H1 (cell line): ENCODE data around the gene MLPH. TPM values are rescaled to one million over a fixed set of nuclear protein-coding genes. Genes with fewer than 3 reads are reported as not detected.

ENCODE experiments used
- CTCF ChIA-PET: fragments of 300-600 bp; sonication (Branson Sonifier 250); formaldehyde crosslinking; loops from one replicate; lab custom pipeline; 2021; ENCODE audit not compliant: partially characterized antibody; lab: Charles Lee
- POLR2A ChIA-PET: fragments of 300-600 bp; sonication (Branson Sonifier 250); formaldehyde crosslinking; loops from one replicate; lab custom pipeline; 2021; ENCODE audit warnings: inconsistent platforms; ENCODE audit not compliant: partially characterized antibody; lab: Charles Lee
- DNase-seq, 2 experiments: peaks; one replicate each; pipeline versions ENCODE4 v3.0.0 to v3.0.0-alpha.2; 2010 to 2022; ENCODE audit warnings: low spot score in 2 of 2, low read depth in 1 of 2, mixed read lengths in 1 of 2
- FAIRE-seq: peaks from 2 replicates; lab custom pipeline; 2011; peaks lifted over from hg19 to GRCh38; lab: Jason Lieb, UNC
- H2AFZ ChIP-seq: 2 replicates; pipeline ENCODE4 v1.8.1; 2012; ENCODE audit warnings: low read length, inconsistent platforms
- H2AK5ac ChIP-seq: 2 replicates; pipeline ENCODE4 v1.6.1; 2013; ENCODE audit warnings: low read depth, low read length
- H2BK120ac ChIP-seq: replicated peaks from 2 replicates; pipeline ENCODE3; 2013; ENCODE audit warnings: low read depth, low read length, inconsistent platforms
- H2BK12ac ChIP-seq: 2 replicates; pipeline ENCODE4 v1.6.1; 2013; ENCODE audit warnings: low read depth, low read length
- H2BK15ac ChIP-seq: 2 replicates; pipeline ENCODE4 v1.6.1; 2013; ENCODE audit warnings: low read length
- H2BK20ac ChIP-seq: 2 replicates; pipeline ENCODE4 v1.6.1; 2013; ENCODE audit warnings: low read length
- H2BK5ac ChIP-seq: 2 replicates; pipeline ENCODE4 v1.6.1; 2013; ENCODE audit warnings: low read depth, low read length
- H3K14ac ChIP-seq: 2 replicates; pipeline ENCODE4 v1.6.1; 2013; ENCODE audit warnings: inconsistent platforms; ENCODE audit not compliant: insufficient read length
- H3K18ac ChIP-seq: 2 replicates; pipeline ENCODE4 v1.6.1; 2013; ENCODE audit warnings: low read length; ENCODE audit errors: extremely low read depth
- H3K23ac ChIP-seq: 2 replicates; pipeline ENCODE4 v1.6.1; 2013; ENCODE audit warnings: inconsistent platforms; ENCODE audit not compliant: insufficient read length
- H3K23me2 ChIP-seq: 2 replicates; pipeline ENCODE4 v1.6.1; 2013; ENCODE audit warnings: low read depth, low read length
- H3K27ac ChIP-seq: 2 replicates; pipeline ENCODE4 v1.6.1; 2011; ENCODE audit warnings: low read depth, low read length, inconsistent platforms
- H3K27me3 ChIP-seq, 4 experiments: replicated peaks in 1 of 4; 1 replicate in 1 of 4; 2 replicates in 3 of 4; pipeline versions ENCODE4 v1.6.1 to v1.8.1; 2011 to 2013; ENCODE audit warnings: low read length in 3 of 4, mild to moderate bottlenecking in 3 of 4, inconsistent platforms in 2 of 4, mixed read lengths in 2 of 4, moderate library complexity in 1 of 4; ENCODE audit not compliant: control insufficient read depth in 3 of 4, insufficient read depth in 3 of 4; ENCODE audit errors: extremely low read depth in 1 of 4
- H3K36me3 ChIP-seq, 4 experiments: 2 replicates each; pipeline versions ENCODE4 v1.6.1 to v1.8.1; 2011 to 2013; ENCODE audit warnings: mild to moderate bottlenecking in 4 of 4, low read length in 3 of 4, moderate library complexity in 2 of 4, control low read depth in 1 of 4, inconsistent platforms in 1 of 4; ENCODE audit not compliant: insufficient read depth in 4 of 4, control insufficient read depth in 2 of 4
- H3K4ac ChIP-seq: replicated peaks from 2 replicates; pipeline ENCODE3; 2013; ENCODE audit warnings: low read length, low read depth, mixed read lengths, inconsistent platforms; ENCODE audit not compliant: insufficient read length
- H3K4me1 ChIP-seq, 4 experiments: replicated peaks in 1 of 4; 1 replicate in 1 of 4; 2 replicates in 3 of 4; pipeline versions ENCODE4 v1.6.1 to v1.8.1; 2011 to 2013; ENCODE audit warnings: low read length in 3 of 4, inconsistent platforms in 2 of 4, mixed read lengths in 1 of 4; ENCODE audit not compliant: insufficient read depth in 4 of 4, control insufficient read depth in 3 of 4
- H3K4me2 ChIP-seq, 2 experiments: 2 replicates each; pipeline versions ENCODE4 v1.6.1 to v1.8.1; 2011 to 2013; ENCODE audit warnings: low read depth in 2 of 2, low read length in 2 of 2, control low read depth in 1 of 2, inconsistent platforms in 1 of 2, mild to moderate bottlenecking in 1 of 2; ENCODE audit not compliant: insufficient read depth in 1 of 2
- H3K4me3 ChIP-seq, 4 experiments: fragments of 200-600, 300-600 bp in 1 of 4; sonication (generic), shearing (Covaris generic), sonication (Bioruptor Twin) in 1 of 4; 2 replicates each; pipeline versions ENCODE4 v1.5.1 to v1.8.1; 2011 to 2016; ENCODE audit warnings: low read length in 4 of 4, low read depth in 3 of 4, control low read depth in 2 of 4, inconsistent platforms in 2 of 4, mild to moderate bottlenecking in 2 of 4, mixed read lengths in 1 of 4, moderate library complexity in 1 of 4; ENCODE audit not compliant: insufficient read depth in 2 of 4; ENCODE audit errors: extremely low read depth in 1 of 4
- H3K56ac ChIP-seq: replicated peaks from 2 replicates; pipeline ENCODE3; 2013; ENCODE audit warnings: low read depth, mild to moderate bottlenecking, mixed read lengths, low read length, inconsistent platforms; ENCODE audit not compliant: insufficient read length
- H3K79me1 ChIP-seq: 2 replicates; pipeline ENCODE4 v1.6.1; 2013; ENCODE audit warnings: low read depth, low read length, control low read depth
- H3K79me2 ChIP-seq, 2 experiments: 2 replicates each; pipeline versions ENCODE4 v1.6.1 to v1.8.1; 2012 to 2013; ENCODE audit warnings: low read length in 2 of 2, mild to moderate bottlenecking in 2 of 2, inconsistent platforms in 1 of 2; ENCODE audit not compliant: insufficient read depth in 2 of 2, control insufficient read depth in 1 of 2
- H3K9ac ChIP-seq, 4 experiments: replicated peaks in 1 of 4; 1 replicate in 1 of 4; 2 replicates in 3 of 4; pipeline versions ENCODE4 v1.6.1 to v1.8.1; 2011 to 2013; ENCODE audit warnings: low read depth in 3 of 4, low read length in 3 of 4, control low read depth in 2 of 4, mild to moderate bottlenecking in 2 of 4, moderate library complexity in 2 of 4, inconsistent platforms in 1 of 4; ENCODE audit errors: extremely low read depth in 1 of 4
- H3K9me3 ChIP-seq, 2 experiments: 2 replicates each; pipeline versions ENCODE4 v1.6.1 to v1.8.1; 2012 to 2013; ENCODE audit warnings: mild to moderate bottlenecking in 2 of 2, moderate library complexity in 2 of 2, control low read depth in 1 of 2, inconsistent platforms in 1 of 2, low read depth in 1 of 2, low read length in 1 of 2, mixed read lengths in 1 of 2; ENCODE audit not compliant: insufficient read depth in 2 of 2
- H4K20me1 ChIP-seq, 2 experiments: replicated peaks in 1 of 2; 2 replicates each; pipeline versions ENCODE3 to v1.8.1; 2011 to 2013; ENCODE audit warnings: inconsistent platforms in 2 of 2, low read length in 2 of 2, mild to moderate bottlenecking in 1 of 2; ENCODE audit not compliant: insufficient read depth in 2 of 2, control insufficient read depth in 1 of 2
- H4K5ac ChIP-seq: 2 replicates; pipeline ENCODE4 v1.6.1; 2013; ENCODE audit warnings: low read length, low read depth, mixed read lengths, inconsistent platforms; ENCODE audit not compliant: insufficient read length
- H4K8ac ChIP-seq: 2 replicates; pipeline ENCODE4 v1.8.0; 2013; ENCODE audit warnings: mild to moderate bottlenecking, moderate library complexity, low read length, inconsistent platforms; ENCODE audit not compliant: insufficient read depth; ENCODE audit errors: extremely low read depth
- H4K91ac ChIP-seq: replicated peaks from 2 replicates; pipeline ENCODE3; 2013; ENCODE audit warnings: low read length, mixed read lengths, inconsistent platforms; ENCODE audit not compliant: insufficient read length
- CHD1 ChIP-seq: IDR thresholded peaks from 2 replicates; pipeline ENCODE4 v1.6.1; 2012; ENCODE audit warnings: low read depth, low read length, improper control_type of control experiment
- RBBP5 ChIP-seq: IDR thresholded peaks from 2 replicates; pipeline ENCODE4 v1.7.1; 2012; ENCODE audit warnings: low read depth, mild to moderate bottlenecking, inconsistent platforms, low read length, moderate library complexity, borderline replicate concordance
- YY1 ChIP-seq: IDR thresholded peaks from 2 replicates; pipeline ENCODE4 v1.6.1; 2011; ENCODE audit warnings: low read depth, mild to moderate bottlenecking, low read length
- ZNF274 ChIP-seq: IDR thresholded peaks from 2 replicates; pipeline ENCODE4 v1.7.0; 2012; ENCODE audit warnings: low read length, borderline replicate concordance; ENCODE audit errors: extremely low read depth
- WGBS, 2 experiments: shearing (Covaris generic) in 1 of 2; methylation state at CpG; one replicate each; pipeline versions ENCODE4 v1.1.6 to v1.1.7; 2013 to 2015; ENCODE audit warnings: low lambda C conversion rate in 2 of 2, mixed read lengths in 2 of 2, inconsistent platforms in 1 of 2, low coverage in 1 of 2, missing lambda C conversion rate in 1 of 2; ENCODE audit not compliant: insufficient replicate concordance in 2 of 2, insufficient coverage in 1 of 2, insufficient read length in 1 of 2; ENCODE audit errors: extremely low coverage in 1 of 2, missing lambda C conversion rate in 1 of 2; 5-methylcytosine and 5-hydroxymethylcytosine counted together
- polyA plus RNA-seq, 7 experiments: library from polyadenylated mRNA; depleted of rRNA in 3 of 7; stranded (reverse) in 5 of 7; unstranded in 2 of 7; fragments of >200 nt in 5 of 7; fragments of 200-250 nt in 2 of 7; gene quantifications; 1 replicate in 5 of 7; 2 replicates in 1 of 7; 4 replicates in 1 of 7; pipeline versions ENCODE4 v1.2.1 to v1.2.3, GENCODE V29; 2011 to 2013; ENCODE audit warnings: missing spikeins in 2 of 7, mixed read lengths in 2 of 7
- total RNA-seq: library from RNA; stranded (reverse); fragmentation: NEBNext Ultra II Directional; extraction: Animal tissue kit (Norgen Biotek cat#: 25700); gene quantifications from 2 replicates; pipeline ENCODE4 v1.2.1, GENCODE V29; 2021
- TF ChIP-seq, protein P1 (sequence below): IDR thresholded peaks from 2 replicates; pipeline ENCODE4 v1.6.1; 2012; ENCODE audit warnings: inconsistent platforms
- TF ChIP-seq, protein P2 (sequence below): IDR thresholded peaks from 2 replicates; pipeline ENCODE4 v1.6.1; 2011; ENCODE audit warnings: low read depth, mild to moderate bottlenecking, low read length; ENCODE audit not compliant: insufficient read depth

Gene MLPH
- total and polyA plus RNA-seq, 2 of the 8 experiments (the other 6 are each of a cell fraction or from before 2014, with no cell fraction given): 12.7 to 17.0 TPM

DNA sequence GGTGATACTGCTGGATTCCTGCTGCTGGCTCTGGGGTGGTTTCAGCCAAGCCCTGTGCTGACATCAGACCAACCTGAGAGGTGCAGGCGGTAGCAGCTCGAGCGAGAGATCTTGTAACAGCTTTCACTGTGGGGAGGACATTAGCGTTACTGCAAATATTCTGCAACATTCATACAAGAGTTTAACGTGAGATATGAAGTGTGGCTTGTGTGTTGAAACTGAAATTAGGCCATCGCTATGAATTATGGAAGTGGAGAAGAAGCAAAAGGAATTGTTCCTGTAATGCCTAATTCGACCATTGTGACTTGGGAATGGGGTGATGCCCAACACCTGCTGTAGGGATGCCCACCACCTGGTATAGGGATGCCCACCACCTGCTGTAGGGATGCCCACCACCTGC is 6.5 kb upstream of the MLPH start:
- FAIRE-seq: no peak
- H2AFZ ChIP-seq: no peak overlapping the region
- CTCF ChIA-PET: interaction anchor here (1.5 to 3.1 kb wide), 4 partner anchors 9 to 265 kb away, joined by 6 to 19 read pairs (median 10); no protein-coding TSS in a partner anchor
- TF ChIP-seq, protein P1, sequence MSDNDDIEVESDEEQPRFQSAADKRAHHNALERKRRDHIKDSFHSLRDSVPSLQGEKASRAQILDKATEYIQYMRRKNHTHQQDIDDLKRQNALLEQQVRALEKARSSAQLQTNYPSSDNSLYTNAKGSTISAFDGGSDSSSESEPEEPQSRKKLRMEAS: no peak
- TF ChIP-seq, protein P2, sequence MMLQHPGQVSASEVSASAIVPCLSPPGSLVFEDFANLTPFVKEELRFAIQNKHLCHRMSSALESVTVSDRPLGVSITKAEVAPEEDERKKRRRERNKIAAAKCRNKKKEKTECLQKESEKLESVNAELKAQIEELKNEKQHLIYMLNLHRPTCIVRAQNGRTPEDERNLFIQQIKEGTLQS: no peak
- TF ChIP-seq ZNF274 (no peak), CHD1 (no peak), YY1 (no peak), RBBP5 (no peak)
- H3K9me3 ChIP-seq: no peaks in the 10 kb centered on the region
- no peak overlapping the region for H3K4ac ChIP-seq
- H2BK15ac ChIP-seq: no peak overlapping the region
- H3K18ac ChIP-seq: no peak overlapping the region
- no peak overlapping the region for H4K91ac ChIP-seq
- H3K23me2 ChIP-seq: peaks cover 2% of the 10 kb centered on the region; the same call in 1 of the 2 replicates
- no peak for DNase-seq
- H3K4me1 ChIP-seq: peaks cover 0 to 7% (median 2%) of the 10 kb centered on the region in 4 experiments; a peak in 3 of 7 replicates
- no peak overlapping the region for H2AK5ac ChIP-seq
- no peak overlapping the region for H3K23ac ChIP-seq
- no peak overlapping the region for H3K56ac ChIP-seq
- no peak overlapping the region for H3K27ac ChIP-seq
- H3K4me2 ChIP-seq: no peak overlapping the region
- no peak overlapping the region for H4K8ac ChIP-seq
- H2BK5ac ChIP-seq: no peak overlapping the region
- WGBS, 2 experiments: 85% methylated on average over 7 of the region's 7 CpGs; no CpG with 5 or more reads in 1 of the 2 experiments
- no peaks in the 10 kb centered on the region for H3K79me1 ChIP-seq
- no peaks in the 10 kb centered on the region for H3K79me2 ChIP-seq
- H4K5ac ChIP-seq: no peak overlapping the region
- POLR2A ChIA-PET: no interaction called here
- peaks cover 0 to 12% (median 8%) of the 10 kb centered on the region in 4 experiments; a peak in 3 of 7 replicates for H3K27me3 ChIP-seq
- H3K4me3 ChIP-seq: no peak overlapping the region
- H3K14ac ChIP-seq: no peak overlapping the region
- no peak overlapping the region for H3K9ac ChIP-seq
- no peaks in the 10 kb centered on the region for H4K20me1 ChIP-seq
- H2BK120ac ChIP-seq: no peak overlapping the region
- no peaks in the 10 kb centered on the region for H3K36me3 ChIP-seq
- H2BK12ac ChIP-seq: no peak overlapping the region
- H2BK20ac ChIP-seq: no peak overlapping the region
